ENCODE results near the gene COL24A1.

DNA sequence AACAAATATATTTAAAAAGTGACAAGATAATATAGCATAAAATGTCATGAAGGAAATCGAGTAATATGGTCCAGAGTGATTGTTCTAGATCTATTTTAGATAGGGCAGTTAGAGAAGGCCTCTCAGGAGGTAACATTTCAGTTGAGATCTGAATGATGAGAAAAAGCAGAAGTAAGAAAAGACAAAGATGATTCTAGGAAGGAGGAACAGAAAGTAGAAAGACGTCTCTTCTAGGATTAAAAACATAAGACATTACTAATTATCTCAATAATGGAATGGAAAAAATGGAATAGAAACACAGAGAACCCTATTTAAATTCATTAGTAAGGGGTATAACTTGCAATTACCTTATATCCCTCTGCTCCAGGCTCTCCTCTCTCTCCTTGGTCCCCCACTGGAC is 318.3 kb downstream of the COL24A1 start:
- TF ChIP-seq, protein P1, sequence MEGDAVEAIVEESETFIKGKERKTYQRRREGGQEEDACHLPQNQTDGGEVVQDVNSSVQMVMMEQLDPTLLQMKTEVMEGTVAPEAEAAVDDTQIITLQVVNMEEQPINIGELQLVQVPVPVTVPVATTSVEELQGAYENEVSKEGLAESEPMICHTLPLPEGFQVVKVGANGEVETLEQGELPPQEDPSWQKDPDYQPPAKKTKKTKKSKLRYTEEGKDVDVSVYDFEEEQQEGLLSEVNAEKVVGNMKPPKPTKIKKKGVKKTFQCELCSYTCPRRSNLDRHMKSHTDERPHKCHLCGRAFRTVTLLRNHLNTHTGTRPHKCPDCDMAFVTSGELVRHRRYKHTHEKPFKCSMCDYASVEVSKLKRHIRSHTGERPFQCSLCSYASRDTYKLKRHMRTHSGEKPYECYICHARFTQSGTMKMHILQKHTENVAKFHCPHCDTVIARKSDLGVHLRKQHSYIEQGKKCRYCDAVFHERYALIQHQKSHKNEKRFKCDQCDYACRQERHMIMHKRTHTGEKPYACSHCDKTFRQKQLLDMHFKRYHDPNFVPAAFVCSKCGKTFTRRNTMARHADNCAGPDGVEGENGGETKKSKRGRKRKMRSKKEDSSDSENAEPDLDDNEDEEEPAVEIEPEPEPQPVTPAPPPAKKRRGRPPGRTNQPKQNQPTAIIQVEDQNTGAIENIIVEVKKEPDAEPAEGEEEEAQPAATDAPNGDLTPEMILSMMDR (conservative IDR thresholded peaks at IDR 0.05; ENCODE audit: low read depth, low read length): no peak
- no peak for TF ChIP-seq EZH2 (IDR thresholded peaks at IDR 0.05; ENCODE audit: low read length, unreplicated experiment)
- no peak for TF ChIP-seq EZH2phosphoT487 (IDR thresholded peaks at IDR 0.05; ENCODE audit: borderline replicate concordance, low read length)
